Occipital lobe (tissue), 2 donors: ENCODE data around the gene CDKN1C. TPM values are rescaled to one million over a fixed set of nuclear protein-coding genes. Genes with fewer than 3 reads are reported as not detected.

Experiments
- DNase-seq: peaks from one replicate; lab custom pipeline; 2025; lab: John Stamatoyannopoulos, UW
- total RNA-seq: library from RNA; depleted of rRNA; stranded (reverse); fragments of >200 nt; gene quantifications from one replicate; pipeline ENCODE4 v1.2.3, GENCODE V29; 2014

CDKN1C gene
- total RNA-seq = 34.5 TPM

DNA sequence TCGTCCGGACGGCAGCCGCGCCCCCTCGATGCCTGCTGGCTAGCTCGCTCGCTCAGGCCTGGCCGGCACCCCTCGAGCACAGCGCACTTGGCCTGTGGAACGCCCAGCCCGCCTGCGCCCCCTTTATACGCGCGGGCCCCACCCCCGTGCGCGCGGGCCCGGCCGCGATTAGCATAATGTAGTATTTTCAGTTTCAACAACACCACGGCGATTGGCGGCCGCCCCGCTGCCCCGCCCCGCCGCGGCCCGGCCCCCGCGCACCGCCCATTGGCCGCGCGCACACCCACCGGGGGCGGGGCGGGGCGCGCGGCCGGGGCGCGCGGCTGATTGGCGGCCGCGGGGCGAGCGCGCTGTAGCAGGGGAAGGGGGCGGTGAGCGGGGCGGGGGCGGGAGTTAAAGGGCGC, at the start of gene CDKN1C:
Gene CDKN1C (minus strand): TSS at position 98 of the 404 bp plus-strand sequence. CDS start 319 bp downstream, outside the sequence.
- peak; percentile 77 for DNase-seq

DNA sequence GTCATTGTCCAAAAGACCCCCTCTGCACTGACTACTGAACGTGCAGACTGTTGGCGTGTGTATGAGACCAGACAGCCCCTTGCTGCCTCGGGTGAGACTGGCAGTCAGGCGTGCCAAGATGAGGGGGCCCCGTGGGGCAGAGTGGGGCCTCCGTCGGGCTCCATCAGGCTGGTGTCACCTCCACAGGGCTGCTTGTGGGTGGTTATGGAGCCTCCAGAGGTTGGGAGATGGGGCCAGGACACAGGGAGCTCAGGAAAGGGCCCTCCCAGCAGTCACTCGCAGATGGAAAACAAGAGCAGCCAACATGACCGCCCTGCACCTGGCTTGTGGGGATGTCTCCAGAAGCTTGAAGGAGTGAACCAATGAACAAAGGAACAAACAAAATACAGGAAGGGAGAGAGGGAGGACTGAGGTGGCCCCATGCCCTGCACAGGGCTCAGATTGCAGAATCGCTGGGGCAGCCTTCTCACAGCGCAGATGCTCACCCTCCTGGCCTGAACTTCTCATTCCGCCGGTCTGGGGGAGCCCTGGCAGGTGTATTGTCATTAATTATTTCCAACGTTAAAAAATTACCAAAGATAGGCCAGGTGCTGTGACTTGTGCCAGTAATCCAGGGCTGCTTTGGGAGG, 49.1 kb upstream of the CDKN1C start:
- DNase-seq = no peak

DNA sequence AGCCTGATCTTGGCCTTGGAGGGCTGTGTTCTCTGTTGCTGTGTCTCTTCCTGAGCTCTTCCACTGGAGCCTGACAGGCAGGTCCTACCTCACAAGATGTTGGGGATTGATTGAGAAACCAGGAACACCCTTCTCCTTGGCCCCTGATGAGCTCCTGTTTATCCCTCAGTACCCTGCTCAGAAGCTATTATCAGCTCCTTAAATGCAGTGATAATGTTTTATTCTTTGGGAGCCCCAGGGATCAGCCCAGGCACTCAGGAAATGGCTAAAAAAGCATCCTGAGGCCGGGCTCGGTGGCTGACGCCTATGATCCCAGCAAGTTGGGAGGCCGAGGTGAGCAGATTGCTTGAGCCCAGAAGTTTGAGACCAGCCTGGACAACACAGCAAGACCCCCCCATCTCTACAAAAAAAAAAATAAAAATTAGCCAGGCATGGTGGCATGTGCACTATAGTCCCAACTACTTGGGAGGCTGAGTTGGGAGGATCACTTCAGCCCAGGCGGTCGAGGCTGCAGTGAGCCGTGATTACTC, 48.5 kb upstream of the CDKN1C start:
- no peak for DNase-seq

DNA sequence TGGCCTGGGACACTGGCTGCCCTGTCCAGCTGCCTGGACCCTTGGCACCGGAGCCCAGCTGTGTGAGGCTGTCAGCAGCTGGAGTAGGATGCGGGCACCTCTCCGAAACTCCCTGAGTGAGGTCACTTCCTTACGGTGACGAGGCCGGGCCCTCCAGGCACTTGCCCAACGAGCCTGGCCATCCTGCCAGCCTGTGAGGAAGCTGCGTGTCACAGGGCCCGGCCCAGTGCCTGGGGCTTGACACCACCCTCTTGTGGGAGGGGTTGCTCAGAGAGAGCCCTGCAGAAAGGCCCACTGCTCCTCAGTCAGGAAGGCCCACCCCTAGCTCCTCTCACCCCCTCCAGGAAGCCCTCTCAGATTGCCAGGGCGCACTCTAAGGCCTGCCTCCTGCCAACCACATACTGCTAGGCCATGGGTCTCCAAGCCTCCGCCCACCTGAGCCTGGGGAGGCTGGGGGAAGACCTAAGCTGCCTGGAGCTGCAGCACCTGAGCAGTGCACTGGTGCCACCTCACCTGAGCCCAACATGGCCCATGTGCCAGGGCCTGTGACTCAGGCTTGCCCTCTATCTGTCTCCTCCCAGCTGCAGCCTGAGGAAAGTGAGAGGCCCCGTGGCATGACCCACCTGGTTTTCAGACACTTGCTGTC, 47.9 kb upstream of the CDKN1C start:
- no peak for DNase-seq

DNA sequence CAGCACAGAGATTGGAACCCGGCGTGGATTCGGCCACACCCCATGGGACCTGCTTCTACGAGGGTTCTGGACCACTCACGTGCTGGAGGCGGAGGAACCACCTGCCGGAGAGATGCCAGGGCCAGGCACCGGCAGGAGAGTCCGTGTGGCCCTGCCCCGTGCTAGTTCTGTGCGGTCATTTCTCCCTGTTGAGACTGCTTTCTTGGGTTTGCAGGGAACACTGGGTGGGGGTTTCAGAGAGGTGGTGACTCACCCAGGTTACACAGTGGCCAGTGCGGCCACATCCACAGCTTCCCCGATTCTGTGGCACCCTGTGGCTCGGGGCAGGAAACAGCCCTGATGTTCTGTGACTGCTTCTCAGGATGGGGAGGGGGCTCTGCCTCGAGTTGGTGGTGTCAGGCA, 47.3 kb upstream of the CDKN1C start:
- DNase-seq = no peak

DNA sequence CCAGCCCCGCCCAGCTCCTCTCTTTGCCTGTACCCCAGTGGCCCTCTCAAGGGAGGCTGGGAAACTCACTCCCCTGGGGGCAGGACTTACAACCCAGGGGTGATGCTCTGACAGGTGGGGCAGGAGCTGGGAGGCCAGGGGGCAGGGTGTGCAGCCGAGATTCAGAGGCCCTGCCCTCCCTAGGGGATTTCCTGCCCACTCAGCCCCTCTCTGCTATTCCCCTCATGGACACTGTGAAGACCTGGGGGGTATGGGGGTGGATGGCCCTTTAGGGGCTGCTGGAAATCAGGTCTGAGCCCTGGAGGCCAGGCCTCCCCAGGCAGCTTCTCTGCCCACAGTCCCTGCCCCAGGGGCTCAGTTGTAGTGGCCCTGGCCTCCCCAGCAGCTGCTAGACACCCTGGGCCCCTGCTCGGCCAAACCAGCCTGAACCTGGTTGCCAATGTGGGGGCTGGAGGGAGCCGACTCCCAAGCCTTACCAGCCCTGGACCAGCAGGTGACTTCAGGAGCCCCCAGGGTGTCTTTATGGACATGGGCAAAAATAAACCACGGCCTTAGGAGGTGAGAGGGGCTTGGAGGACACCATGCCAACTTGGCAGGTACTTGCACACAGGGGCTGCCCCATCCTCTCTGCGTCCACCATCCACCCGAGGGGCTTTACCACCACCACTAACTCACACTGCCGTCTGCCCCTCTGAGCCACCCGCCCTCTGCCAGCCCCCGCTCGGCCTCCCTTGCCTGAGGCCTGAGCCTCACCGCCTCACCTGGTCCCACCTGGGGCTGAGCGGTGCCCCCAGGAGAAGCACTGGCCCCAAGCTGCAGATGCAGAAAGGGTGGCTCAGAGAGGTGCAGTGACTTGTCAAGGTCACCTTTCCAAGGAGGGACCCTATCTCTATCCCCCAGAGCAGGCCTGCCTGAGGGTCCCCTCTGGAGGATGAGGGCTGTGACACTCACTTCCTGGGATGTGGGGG, 46.5 kb upstream of the CDKN1C start:
- no peak for DNase-seq

DNA sequence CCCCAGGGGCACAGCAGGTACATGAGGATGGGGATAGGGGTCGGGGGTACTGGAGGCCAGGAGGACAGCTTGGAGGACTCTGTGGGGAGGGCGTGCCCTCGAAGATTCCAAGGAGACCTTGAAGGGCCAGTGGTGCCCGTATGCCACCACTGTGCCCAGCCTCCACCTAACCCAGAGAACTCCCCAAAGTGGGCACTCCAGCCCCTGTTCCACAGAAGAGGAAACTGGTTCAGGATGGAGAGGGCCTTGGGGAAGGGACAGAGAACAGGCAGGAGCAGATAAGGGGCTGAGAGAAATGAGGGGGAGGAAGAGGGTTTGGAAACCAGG, 45.8 kb upstream of the CDKN1C start:
- DNase-seq = no peak

DNA sequence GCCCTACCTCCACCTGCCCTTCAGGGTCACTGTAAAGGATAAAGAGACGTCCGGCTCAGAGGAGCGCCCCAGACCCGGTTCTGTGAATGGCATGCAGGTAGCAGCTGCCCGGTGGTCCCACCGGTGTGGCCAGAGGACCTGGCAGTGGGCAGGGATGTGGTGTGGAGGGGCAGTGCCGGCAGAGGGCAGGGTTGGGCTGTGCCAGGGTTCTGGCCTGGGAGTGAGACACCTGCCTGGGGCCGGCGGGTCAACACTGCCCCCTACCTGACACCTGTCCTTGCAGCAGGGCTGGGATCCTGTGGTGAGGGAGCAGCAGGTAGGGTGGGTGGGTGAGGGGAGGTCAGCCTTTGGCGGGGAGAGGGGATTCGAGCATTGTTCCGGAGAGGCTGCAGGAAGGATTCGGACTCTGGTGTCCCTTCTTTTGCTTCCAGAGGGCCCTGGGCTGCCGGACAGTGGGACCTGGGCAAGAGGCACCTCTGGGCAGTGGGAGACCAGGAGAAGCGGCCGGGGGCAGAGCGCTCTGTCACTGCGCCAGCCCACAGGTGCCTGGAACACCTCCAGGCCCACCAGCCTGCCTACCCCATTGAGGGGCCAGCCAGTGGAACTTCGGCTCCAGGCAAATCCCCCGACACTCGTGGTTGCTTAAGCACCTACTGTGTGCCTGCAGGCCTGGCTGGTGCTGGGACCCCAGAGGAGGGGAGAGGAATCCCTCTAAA, 45.3 kb upstream of the CDKN1C start:
- no peak for DNase-seq

DNA sequence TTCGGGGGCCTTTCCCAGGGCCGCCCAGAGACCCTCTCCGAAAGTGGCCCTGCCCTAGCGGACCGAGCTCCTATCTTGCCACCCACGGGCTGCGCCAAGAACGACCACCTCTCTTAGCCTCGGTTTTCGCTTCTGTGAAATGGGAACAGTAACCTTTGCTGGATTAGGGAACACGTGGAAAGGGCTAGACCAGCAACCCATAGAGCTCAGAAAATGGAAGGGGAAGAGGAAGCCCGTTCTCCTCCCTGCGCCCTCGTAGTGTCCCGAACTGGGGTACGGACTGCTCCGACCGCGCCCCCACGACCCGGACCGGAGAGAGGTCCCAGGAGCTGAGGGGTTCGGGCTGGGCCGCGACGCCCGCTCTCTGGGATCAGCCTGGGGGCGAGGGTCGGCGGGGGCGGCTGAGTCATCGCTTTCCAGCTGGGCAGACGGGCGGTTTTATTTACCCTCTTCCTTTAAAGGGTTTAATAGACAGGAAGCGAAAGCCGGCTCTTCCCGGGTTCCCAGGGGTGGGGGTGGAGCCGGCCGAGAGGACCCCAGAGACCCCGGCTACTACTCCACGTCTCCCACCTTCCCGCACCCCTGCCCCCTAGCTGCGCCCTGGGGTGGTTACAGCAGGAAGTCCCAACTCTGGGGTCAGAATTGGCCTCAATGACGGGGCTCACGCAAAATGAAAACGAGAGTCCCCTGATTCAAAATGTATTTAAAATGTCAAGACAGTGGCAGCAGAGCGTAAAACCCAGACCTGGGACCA, 44.6 kb upstream of the CDKN1C start:
- no peak for DNase-seq

DNA sequence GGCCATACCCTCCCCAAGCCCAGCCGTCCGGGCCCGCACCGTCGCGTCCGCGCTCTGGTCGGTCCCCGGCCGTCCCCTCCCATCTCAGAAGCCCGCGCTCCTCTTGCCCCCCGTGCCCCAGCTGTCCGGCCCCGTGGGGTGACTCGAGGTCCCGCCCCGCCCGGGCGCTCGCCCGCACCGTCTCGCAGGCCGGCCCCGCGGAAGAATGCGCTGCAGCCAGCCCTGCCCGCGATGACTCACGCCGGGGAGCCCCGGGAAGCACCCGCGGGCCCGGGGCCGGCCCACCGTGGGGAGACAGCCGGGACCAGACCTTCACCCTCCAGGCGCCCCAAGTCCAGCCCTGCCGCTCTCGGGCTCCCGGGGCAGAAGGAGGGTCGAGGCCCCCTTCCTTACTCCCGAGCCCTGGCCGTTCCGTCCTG, 44.0 kb upstream of the CDKN1C start:
- DNase-seq = no peak

DNA sequence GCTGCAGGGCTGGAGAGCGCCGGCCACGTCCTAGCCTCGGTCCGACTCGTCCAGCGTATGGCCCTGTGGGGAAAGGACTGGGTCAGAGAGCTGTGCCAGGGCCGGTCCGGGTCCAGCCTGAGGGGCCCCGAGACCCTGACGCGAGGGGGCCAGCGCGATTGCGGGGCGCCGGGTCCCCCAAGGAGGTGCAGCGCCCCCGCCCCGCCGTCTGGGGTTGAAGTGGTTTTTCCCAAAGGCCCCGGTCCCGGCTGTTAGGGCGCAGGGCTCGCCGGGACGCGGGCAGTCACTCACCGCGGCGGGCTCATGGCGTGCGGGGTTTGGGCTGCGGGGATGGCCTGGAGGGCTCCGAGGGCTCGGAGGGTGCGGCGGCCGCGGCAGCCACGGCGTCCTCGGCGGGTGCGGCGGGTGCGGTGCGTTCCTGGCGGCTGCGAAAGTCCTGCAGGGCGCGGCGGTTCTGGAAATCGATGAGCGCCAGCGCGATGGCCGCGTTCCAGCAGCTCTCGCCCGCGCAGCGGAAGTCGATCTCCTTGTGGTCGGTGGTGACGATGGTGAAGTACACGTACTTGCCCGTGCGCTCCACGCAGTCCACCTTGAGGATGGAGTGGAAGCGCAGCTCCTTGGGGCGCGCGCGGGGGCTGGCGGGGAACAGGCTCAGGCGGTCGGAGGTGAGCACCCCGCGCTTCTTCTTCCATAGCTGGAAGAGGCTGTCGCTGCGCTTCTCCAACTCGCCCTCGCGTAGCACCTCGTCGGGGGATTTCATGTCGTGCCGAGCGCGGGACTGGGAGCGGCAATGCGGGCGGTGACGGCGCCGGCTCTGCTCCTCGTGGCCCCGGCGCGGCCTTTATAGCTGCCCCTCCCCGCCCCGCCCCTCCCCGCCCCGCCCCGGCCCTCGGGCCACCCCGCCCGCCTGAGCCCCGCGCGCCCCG, 43.3 kb upstream of the CDKN1C start, which contains the start of gene PHLDA2:
Gene PHLDA2 (minus strand): TSS at position 816 of the 926 bp plus-strand sequence. CDS start 56 bp downstream, at position 760.
- DNase-seq = no peak

DNA sequence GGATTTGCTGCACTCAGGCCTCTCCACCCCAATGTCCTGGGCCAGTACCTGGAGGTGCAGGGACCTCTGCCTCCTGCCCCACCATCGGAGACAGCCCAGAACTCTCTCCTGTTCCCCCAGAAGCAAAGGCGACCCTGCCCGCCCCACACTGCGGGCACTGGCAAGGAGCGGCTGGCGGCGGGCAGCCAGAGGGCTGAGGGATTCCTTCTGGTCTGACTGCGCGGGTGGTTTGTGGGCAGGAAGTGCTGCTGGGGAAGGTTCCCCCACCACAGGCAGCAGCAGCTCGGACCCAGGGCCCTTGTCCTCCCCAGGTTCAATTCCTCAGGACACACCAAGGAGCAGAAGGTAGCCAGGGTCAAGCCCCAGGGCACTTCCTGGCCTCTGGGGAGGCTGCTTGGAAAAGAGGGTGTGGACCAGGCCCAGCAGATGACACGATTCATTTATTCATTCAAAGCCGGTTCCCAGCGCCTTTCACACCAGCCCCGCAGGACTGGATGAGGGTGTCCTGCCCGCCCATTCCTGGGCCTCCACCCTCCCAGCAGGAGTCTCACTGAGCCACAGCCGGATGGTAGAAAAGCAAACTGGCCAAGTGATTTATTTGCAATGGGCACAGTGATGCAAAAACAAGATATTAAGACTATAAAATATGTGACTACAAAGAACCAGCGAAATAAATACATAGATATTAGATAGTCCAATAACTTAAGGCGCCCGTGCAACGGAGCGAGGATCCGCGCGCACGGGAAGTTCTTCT, 42.5 kb upstream of the CDKN1C start:
- DNase-seq = no peak

DNA sequence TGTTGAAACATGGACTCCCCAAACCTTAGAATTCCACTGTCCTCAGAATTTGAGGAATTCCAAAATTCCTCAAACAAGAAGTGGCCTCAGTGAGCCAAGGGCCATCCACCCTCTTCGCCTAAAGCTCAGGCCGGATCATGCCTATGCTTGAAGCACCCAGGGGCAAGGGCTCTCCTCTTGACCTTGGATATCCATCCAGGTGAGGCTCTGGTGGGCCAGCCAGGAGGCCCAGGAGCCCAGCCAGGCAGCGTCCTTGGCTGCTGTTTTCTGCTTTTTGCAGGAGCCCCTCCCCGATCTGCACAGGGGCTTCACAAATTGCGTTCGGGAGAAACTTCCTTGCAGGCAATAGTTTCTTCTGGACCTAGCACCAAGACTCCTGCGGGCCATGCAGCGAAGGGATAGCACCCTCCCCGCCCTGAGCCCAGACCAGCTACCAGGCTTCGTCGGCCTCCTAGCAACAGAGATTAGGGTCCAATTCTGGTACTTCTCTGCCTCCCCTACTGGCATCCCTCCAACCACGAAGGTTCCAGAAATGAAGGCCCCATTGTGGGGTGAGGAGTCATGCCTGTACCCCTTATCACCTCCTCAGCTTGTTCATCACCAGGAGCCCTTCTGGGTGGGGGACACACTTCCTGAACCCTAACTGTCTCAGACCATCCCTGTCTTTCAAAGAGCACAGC, 41.7 kb upstream of the CDKN1C start:
- DNase-seq = no peak

DNA sequence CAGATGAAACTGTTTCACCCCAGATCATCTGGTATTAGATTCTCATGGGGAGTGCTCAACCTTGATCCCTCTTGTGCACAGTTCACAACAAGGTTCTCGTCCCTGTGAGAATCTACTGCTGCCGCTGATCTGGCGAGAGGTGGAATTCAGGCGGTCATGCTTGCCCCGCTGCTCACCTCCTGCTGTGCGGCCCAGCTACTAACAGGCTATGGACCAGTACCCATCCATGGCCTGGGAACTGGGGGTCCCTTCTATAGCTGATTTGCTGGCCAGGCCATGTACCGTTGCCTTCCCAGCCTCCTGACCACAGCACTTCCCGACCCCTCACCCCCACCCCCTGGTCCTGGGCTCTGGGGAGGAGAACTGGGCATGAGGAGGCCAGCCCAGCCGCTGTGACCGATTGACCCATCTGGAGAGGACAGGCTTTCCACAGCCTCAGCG, 41.1 kb upstream of the CDKN1C start:
- no peak for DNase-seq

DNA sequence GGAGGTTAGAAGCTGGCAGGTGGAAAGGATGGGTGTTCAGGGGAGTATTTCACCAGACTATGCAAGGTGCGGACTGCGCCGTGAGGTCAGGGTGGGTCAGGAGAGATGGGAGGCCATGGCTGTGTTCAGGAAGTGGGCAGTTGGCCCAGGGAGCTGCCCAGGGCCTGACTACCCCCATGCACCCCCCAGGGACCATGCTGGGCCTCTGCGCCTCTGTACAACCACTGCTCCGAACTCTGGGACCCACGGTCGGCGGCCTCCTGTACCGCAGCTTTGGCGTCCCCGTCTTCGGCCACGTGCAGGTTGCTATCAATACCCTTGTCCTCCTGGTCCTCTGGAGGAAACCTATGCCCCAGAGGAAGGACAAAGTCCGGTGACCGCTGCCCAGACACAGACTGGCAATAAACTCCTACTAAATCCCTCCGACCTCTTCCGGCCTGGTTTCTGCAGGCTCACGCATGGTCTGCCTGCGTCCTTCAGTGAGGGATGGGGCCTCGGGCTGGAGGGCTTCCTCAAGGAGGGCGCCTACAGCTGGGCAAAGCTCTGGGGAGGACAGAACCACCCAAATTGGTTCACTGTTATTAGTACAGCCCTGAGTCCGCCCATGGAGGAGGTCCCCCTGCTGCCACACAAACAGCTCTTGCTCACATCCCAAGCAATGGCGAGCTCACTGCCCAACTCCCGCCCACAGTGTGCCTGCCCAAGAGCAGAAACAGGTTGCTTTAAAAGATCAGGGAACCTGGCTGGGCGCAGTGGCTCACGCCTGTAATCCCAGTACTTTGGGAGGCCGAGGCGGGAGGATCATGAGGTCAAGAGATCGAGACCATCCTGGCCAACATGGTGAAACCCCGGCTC, 39.5 kb upstream of the CDKN1C start:
- no peak for DNase-seq

DNA sequence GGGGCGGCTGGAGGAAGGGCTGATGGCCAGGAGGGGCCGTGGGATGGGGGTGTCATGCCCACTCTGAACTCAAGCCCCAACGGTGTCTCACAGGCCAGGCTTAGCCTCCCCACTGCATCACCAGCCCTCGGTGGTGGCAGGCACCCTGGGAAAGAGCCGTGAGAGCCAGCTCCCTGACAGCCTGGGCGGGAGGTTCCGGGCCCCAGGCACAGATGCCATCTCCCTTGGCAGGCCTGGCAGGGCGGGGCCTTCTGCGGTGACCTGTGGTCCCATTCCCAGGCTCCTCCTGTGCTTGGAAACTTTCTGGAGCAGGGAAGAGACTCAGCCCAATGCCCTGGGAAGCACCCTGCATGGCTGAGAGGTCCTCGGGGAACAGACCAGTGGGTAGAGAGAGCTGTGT, 38.8 kb upstream of the CDKN1C start:
- no peak for DNase-seq
